Natural killer cell (primary cell): ENCODE results near the gene LCP2. TPM values are rescaled to one million over a fixed set of nuclear protein-coding genes. Genes with fewer than 3 reads are reported as not detected.
A peak's percentile ranks its signal among the peaks of the same experiment; 100 is the strongest.

Experiments used
- ATAC-seq, 3 donors: fragments of 150-1000 bp in 2 of 3; fragments of 200-7000 bp in 1 of 3; cut with Tn5 transposase; 1 replicate in 1 of 3; 2 replicates in 2 of 3; pipeline ENCODE4 v1.10.0; 2021; ENCODE audit warnings: mild to moderate bottlenecking in 2 of 3, moderate library complexity in 2 of 3
- DNase-seq, 2 donors: peaks; one replicate each; pipeline versions ENCODE4 v3.0.0 to v3.0.0-alpha.2; 2013 to 2021; ENCODE audit warnings: mixed read lengths in 1 of 2
- H3K27ac ChIP-seq: one replicate; pipeline ENCODE4 v1.5.1; 2013; ENCODE audit warnings: mild to moderate bottlenecking, low read length
- H3K27me3 ChIP-seq: one replicate; pipeline ENCODE4 v1.6.1; 2013; ENCODE audit warnings: low read length; ENCODE audit not compliant: control insufficient read depth, insufficient read depth
- H3K36me3 ChIP-seq: one replicate; pipeline ENCODE4 v1.6.1; 2013; ENCODE audit warnings: low read length; ENCODE audit not compliant: control insufficient read depth, insufficient read depth
- H3K4me1 ChIP-seq: one replicate; pipeline ENCODE4 v1.6.1; 2013; ENCODE audit warnings: low read length; ENCODE audit not compliant: control insufficient read depth, insufficient read depth
- H3K4me3 ChIP-seq: one replicate; pipeline ENCODE4 v1.5.1; 2013; ENCODE audit warnings: low read length
- H3K9me3 ChIP-seq: one replicate; pipeline ENCODE4 v1.6.1; 2013; ENCODE audit warnings: low read length; ENCODE audit not compliant: control insufficient read depth, insufficient read depth
- H3K27ac Mint-ChIP-seq, 2 donors: one replicate each; pipeline ENCODE4 v1.8.0; 2022; ENCODE audit warnings: mild to moderate bottlenecking in 2 of 2, mixed read lengths in 2 of 2, moderate library complexity in 1 of 2
- H3K27me3 Mint-ChIP-seq, 2 donors: one replicate each; pipeline ENCODE4 v1.8.0; 2022; ENCODE audit warnings: low read depth in 2 of 2, mixed read lengths in 2 of 2
- H3K36me3 Mint-ChIP-seq: one replicate; pipeline ENCODE4 v1.8.0; 2022; ENCODE audit warnings: mixed read lengths
- H3K4me1 Mint-ChIP-seq, 2 donors: one replicate each; pipeline ENCODE4 v1.8.0; 2022; ENCODE audit warnings: mixed read lengths in 2 of 2
- H3K4me3 Mint-ChIP-seq: one replicate; pipeline ENCODE4 v1.8.0; 2022; ENCODE audit warnings: mild to moderate bottlenecking, moderate library complexity, mixed read lengths
- H3K9me3 Mint-ChIP-seq, 2 donors: one replicate each; pipeline ENCODE4 v1.8.0; 2022; ENCODE audit warnings: mixed read lengths in 2 of 2
- CTCF ChIP-seq: fragments of 200-600 bp; IDR thresholded peaks from one replicate; pipeline ENCODE4 v1.8.0; 2022; ENCODE audit warnings: antibody characterized with exemption
- WGBS: methylation state at CpG from one replicate; pipeline ENCODE4 v1.1.7; 2013; ENCODE audit warnings: missing lambda C conversion rate; ENCODE audit not compliant: insufficient coverage; 5-methylcytosine and 5-hydroxymethylcytosine counted together
- intact Hi-C: fragments of 100-400 bp; cut with micrococcal nuclease; formaldehyde crosslinking; loops from one replicate; pipeline ENCODE4 v1.14.2; 2022
- total RNA-seq, 4 donors: library from RNA; stranded (reverse); fragments of 120-200 nt in 1 of 4; gene quantifications; one replicate each; pipeline versions ENCODE4 v1.2.3 to v1.2.4, GENCODE V29; 2013 to 2022

LCP2 gene
- total RNA-seq, 3 donors from 2014 or later (not counting 1 experiment from before 2014, with no cell fraction given), result 376 to 488 (median 450) TPM

- Histone ChIP-seq H3K9me3 (no peaks in the 10 kb centered on the region), H3K4me3 (no peak overlapping the region), H3K36me3 (no peaks in the 10 kb centered on the region), H3K27ac (no peak overlapping the region), H3K27me3 (no peaks in the 10 kb centered on the region), H3K4me1 (peaks cover 70% of the 10 kb centered on the region)
- Mint-ChIP-seq H3K27me3 (no peaks in the 10 kb centered on the region), H3K9me3 (no peaks in the 10 kb centered on the region), H3K27ac (no peak overlapping the region), H3K36me3 (no peaks in the 10 kb centered on the region), H3K4me3 (no peak overlapping the region), H3K4me1 (peaks cover 10 to 43% of the 10 kb centered on the region in 2 donors)
- TF ChIP-seq CTCF, result no peak
- WGBS, result 76% methylated on average over 6 of the region's 6 CpGs
- intact Hi-C loops, result no loop called here
- peak in 1 of 2 donors; percentile 33 for DNase-seq
- ATAC-seq, result no peak
These were observed 38.5 kb upstream of the LCP2 start for GRCh38 chr5:170336065-170336464.

DNA sequence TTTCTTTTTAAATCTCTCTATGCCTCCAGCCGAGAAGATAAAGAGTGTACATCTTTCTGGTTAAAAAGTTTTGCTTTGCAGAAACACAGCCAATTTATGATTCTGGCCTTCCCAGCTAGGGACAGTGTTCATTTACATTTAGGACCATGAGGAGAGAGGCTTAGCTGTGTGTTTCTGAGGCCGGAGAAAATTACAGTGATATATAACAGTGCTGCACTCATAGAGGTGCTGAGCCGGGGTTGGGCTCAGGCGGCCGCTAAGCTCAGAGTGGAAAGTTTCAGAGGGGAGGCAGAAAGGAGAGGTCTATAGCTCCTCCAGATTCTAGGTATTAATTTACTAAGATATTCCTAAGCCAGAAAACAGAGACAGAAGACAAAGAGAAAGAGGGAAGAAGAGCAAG, 37.0 kb upstream of the LCP2 start:
- peak overlapping the region; percentile 78 for H3K4me3 Mint-ChIP-seq
- no peaks in the 10 kb centered on the region for H3K9me3 Mint-ChIP-seq
- H3K36me3 ChIP-seq, result no peaks in the 10 kb centered on the region
- H3K27me3 Mint-ChIP-seq, result no peaks in the 10 kb centered on the region
- no peak overlapping the region for H3K4me3 ChIP-seq
- peaks cover 84% of the 10 kb centered on the region for H3K4me1 ChIP-seq
- no peak for TF ChIP-seq CTCF
- 36% methylated on average over 5 of the region's 5 CpGs for WGBS
- H3K27me3 ChIP-seq, result no peaks in the 10 kb centered on the region
- intact Hi-C loops, result loop anchor here (5.0 kb wide), 1 partner anchor 1757 kb away; the partner anchor contains the start of gene PANK3
- peak overlapping the region; percentile 32 for H3K27ac ChIP-seq
- DNase-seq (peak in 1 of 2 donors; percentile 46), ATAC-seq (no peak)
- H3K9me3 ChIP-seq, result no peaks in the 10 kb centered on the region
- H3K36me3 Mint-ChIP-seq, result no peaks in the 10 kb centered on the region
- peaks cover 10 to 43% of the 10 kb centered on the region in 2 donors for H3K4me1 Mint-ChIP-seq
- H3K27ac Mint-ChIP-seq, result no peak overlapping the region

GRCh38 chr5:170333161-170333910, 35.8 kb upstream of the LCP2 start:
- peak; percentile 49 to 85 for DNase-seq
- no peaks in the 10 kb centered on the region for H3K27me3 Mint-ChIP-seq
- Histone ChIP-seq H3K4me1 (peaks cover 81% of the 10 kb centered on the region), H3K27me3 (no peaks in the 10 kb centered on the region), H3K27ac (peak overlapping the region; percentile 88), H3K9me3 (no peaks in the 10 kb centered on the region), H3K36me3 (no peaks in the 10 kb centered on the region), H3K4me3 (no peak overlapping the region)
- no peak for TF ChIP-seq CTCF
- H3K36me3 Mint-ChIP-seq, result no peaks in the 10 kb centered on the region
- peak overlapping the region; percentile 63 for H3K4me3 Mint-ChIP-seq
- WGBS, result 11% methylated on average over 11 of the region's 11 CpGs
- intact Hi-C loops, result loop anchor here (1.0 to 5.0 kb wide), 2 partner anchors 40 to 1756 kb away; partner anchors contain the start of gene PANK3
- no peaks in the 10 kb centered on the region for H3K9me3 Mint-ChIP-seq
- peak; percentile 32 to 63 (median 62) for ATAC-seq
- H3K4me1 Mint-ChIP-seq, result peaks cover 10 to 36% of the 10 kb centered on the region in 2 donors
- H3K27ac Mint-ChIP-seq, result no peak overlapping the region
